LNCAP (cell line): ENCODE measurements around the gene ERFL.

Experiments used
- CTCF ChIP-seq: fragments of 450-650 bp; IDR thresholded peaks from 2 replicates; pipeline ENCODE4 v1.5.1; 2017; ENCODE audit warnings: mild to moderate bottlenecking

The ERFL gene

GRCh38 chr19:41910240-41910991 is 17.8 kb downstream of the ERFL start:
- TF ChIP-seq CTCF, result no peak

- no peak for TF ChIP-seq CTCF
These were observed 18.5 kb downstream of the ERFL start for GRCh38 chr19:41909706-41910105.

- TF ChIP-seq CTCF, result no peak
These were observed 19.4 kb downstream of the ERFL start for GRCh38 chr19:41908724-41909464.

GRCh38 chr19:41907994-41908615 is 20.1 kb downstream of the ERFL start:
- no peak for TF ChIP-seq CTCF

GRCh38 chr19:41906916-41907680 is 21.2 kb downstream of the ERFL start:
- TF ChIP-seq CTCF, result no peak

GRCh38 chr19:41906271-41906670 is 22.0 kb downstream of the ERFL start:
- TF ChIP-seq CTCF, result no peak
